Lower lobe of right lung (tissue), 2 donors: ENCODE measurements around the gene CLDN1. TPM values are rescaled to one million over a fixed set of nuclear protein-coding genes. Genes with fewer than 3 reads are reported as not detected.

ENCODE experiments used
- ATAC-seq, 2 donors: fragments of 200-7000 bp; cut with Tn5 transposase; one replicate each; pipeline ENCODE4 v1.9.1; 2020 to 2022; ENCODE audit warnings: mild to moderate bottlenecking in 2 of 2, moderate library complexity in 2 of 2
- DNase-seq: peaks from one replicate; pipeline ENCODE4 v3.0.0-alpha.2; 2020
- H3K27ac ChIP-seq: fragments of 200-600 bp; one replicate; pipeline ENCODE4 v1.8.0; 2022
- H3K27me3 ChIP-seq: fragments of 200-600 bp; one replicate; pipeline ENCODE4 v1.8.0; 2022; ENCODE audit warnings: low read depth
- H3K36me3 ChIP-seq: fragments of 200-600 bp; one replicate; pipeline ENCODE4 v1.8.0; 2022; ENCODE audit warnings: mild to moderate bottlenecking
- H3K4me1 ChIP-seq: fragments of 200-600 bp; one replicate; pipeline ENCODE4 v1.8.0; 2022
- H3K4me3 ChIP-seq: fragments of 200-600 bp; one replicate; pipeline ENCODE4 v1.8.0; 2022; ENCODE audit warnings: mild to moderate bottlenecking
- H3K9me3 ChIP-seq: fragments of 200-600 bp; one replicate; pipeline ENCODE4 v1.8.0; 2022
- intact Hi-C: fragments of 100-400 bp; cut with DNase I; formaldehyde crosslinking; loops from one replicate; pipeline ENCODE4 v1.11.0; 2022
- long read RNA-seq: library from polyadenylated mRNA; unstranded; transcript quantifications from one replicate; pipeline ENCODE4 v2.0.0, GENCODE V29; 2021
- total RNA-seq: library from RNA; stranded (reverse); fragmentation: NEBNext Ultra II Directional; extraction: Animal tissue kit (Norgen Biotek cat#: 25700); gene quantifications from one replicate; pipeline ENCODE4 v1.2.1, GENCODE V29; 2021
- TF ChIP-seq, protein P1 (sequence below): fragments of 200-600 bp; IDR thresholded peaks from one replicate; pipeline ENCODE4 v1.8.0; 2022; ENCODE audit warnings: antibody characterized with exemption, mild to moderate bottlenecking
- donor health status: DM: no; HTN: yes; CAD: no; lungs with severe emphysema.

The CLDN1 gene, protein sequence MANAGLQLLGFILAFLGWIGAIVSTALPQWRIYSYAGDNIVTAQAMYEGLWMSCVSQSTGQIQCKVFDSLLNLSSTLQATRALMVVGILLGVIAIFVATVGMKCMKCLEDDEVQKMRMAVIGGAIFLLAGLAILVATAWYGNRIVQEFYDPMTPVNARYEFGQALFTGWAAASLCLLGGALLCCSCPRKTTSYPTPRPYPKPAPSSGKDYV
- total RNA-seq = 5.2 TPM
- long read RNA-seq, partial matches to known transcripts = 1 of 4 reads
- long read RNA-seq, other reads (novel, unspliced or antisense) = 0 of 4 reads

DNA sequence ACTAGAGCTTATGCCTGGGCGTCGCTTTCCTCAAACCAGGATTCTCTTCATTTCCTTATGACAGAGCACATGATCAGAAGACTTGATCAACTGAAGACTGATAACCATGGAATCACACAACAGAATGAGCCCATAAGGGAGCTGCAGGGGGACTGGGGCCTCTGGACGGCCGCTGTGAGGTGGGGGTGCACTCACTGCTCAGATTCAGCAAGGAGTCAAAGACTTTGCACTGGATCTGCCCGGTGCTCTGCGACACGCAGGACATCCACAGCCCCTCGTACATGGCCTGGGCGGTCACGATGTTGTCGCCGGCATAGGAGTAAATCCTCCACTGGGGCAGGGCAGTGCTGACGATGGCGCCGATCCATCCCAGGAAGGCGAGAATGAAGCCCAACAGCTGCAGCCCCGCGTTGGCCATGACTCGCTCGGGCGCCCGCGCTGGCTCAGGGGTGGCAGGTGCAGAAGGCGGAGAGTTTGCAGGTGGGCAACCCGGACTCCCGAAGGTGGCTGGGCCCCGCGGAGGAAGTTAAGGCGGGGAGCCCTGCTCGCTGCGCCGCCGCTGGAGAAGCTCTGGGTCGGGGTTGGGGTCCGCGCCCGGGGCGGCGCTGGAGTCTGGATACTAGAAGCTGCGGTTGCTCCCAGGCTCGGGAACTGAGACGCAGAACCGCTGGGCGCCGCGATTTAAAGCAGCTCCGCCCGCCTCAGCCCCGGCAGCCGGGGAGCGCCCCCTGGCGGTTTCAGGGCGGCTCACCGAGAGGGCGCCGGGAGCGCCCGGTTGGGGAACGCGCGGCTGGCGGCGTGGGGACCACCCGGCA is at the start of gene CLDN1:
CLDN1 (minus strand) TSS at position 658 of the 815 bp plus-strand sequence; CDS start at position 418, 240 bp downstream.
- H3K4me1 ChIP-seq = peaks cover 22% of the 10 kb centered on the region
- intact Hi-C loops = loop anchor here (10.0 kb wide), 1 partner anchor 357 kb away; no protein-coding TSS in a partner anchor
- DNase-seq (peak; percentile 90), ATAC-seq (peak; percentile 92 to 94)
- H3K36me3 ChIP-seq = no peaks in the 10 kb centered on the region
- peak within 1 kb of the TSS; percentile 66 for H3K4me3 ChIP-seq
- no peaks in the 10 kb centered on the region for H3K9me3 ChIP-seq
- H3K27ac ChIP-seq = peak within 1 kb of the TSS; percentile 37
- TF ChIP-seq, protein P1, sequence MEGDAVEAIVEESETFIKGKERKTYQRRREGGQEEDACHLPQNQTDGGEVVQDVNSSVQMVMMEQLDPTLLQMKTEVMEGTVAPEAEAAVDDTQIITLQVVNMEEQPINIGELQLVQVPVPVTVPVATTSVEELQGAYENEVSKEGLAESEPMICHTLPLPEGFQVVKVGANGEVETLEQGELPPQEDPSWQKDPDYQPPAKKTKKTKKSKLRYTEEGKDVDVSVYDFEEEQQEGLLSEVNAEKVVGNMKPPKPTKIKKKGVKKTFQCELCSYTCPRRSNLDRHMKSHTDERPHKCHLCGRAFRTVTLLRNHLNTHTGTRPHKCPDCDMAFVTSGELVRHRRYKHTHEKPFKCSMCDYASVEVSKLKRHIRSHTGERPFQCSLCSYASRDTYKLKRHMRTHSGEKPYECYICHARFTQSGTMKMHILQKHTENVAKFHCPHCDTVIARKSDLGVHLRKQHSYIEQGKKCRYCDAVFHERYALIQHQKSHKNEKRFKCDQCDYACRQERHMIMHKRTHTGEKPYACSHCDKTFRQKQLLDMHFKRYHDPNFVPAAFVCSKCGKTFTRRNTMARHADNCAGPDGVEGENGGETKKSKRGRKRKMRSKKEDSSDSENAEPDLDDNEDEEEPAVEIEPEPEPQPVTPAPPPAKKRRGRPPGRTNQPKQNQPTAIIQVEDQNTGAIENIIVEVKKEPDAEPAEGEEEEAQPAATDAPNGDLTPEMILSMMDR = peak; percentile 98
- no peaks in the 10 kb centered on the region for H3K27me3 ChIP-seq

DNA sequence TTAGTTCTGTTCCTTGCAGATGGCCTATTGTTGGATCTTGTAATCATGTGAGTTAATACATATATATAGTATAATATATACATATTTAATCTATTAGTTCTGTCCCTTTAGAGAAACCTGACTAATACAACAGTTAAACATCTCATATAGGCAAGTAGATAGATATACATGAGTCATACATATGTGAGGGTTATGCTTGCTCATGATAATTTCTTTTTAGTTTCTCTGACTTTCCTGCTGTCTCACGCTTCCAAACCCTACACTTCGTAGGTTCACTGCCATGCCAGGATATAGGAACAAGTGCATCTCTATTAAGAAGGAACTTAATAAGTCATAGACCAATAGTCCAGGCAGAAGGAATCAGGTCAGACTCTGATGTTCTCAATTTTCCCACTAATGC is 48.9 kb upstream of the CLDN1 start:
- H3K9me3 ChIP-seq = no peaks in the 10 kb centered on the region
- ATAC-seq (no peak), DNase-seq (no peak)
- no peaks in the 10 kb centered on the region for H3K36me3 ChIP-seq
- H3K4me1 ChIP-seq = no peaks in the 10 kb centered on the region
- H3K27ac ChIP-seq = no peak overlapping the region
- no peaks in the 10 kb centered on the region for H3K27me3 ChIP-seq
- intact Hi-C loops = no loop called here
- TF ChIP-seq, protein P1 = no peak
- H3K4me3 ChIP-seq = no peak overlapping the region

DNA sequence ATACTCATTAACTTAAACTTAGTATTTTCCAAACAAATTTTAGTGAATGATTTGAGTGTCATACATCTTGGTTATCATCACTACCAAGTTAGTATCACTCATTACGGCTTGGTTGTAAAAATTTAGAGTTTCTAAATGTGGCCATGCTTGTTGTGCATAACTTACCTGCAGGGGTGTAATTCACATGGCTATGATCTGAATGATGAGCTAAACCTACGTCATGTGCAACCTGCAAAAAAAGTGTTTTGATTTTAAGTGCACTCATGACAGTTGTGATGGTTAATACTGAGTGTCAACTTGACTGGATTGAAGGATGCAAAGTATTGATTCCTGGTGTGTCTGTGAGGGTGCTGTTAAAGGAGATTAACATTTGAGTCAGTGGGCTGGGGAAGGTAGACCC is 48.1 kb upstream of the CLDN1 start:
- intact Hi-C loops = no loop called here
- TF ChIP-seq, protein P1 = no peak
- DNase-seq = no peak

DNA sequence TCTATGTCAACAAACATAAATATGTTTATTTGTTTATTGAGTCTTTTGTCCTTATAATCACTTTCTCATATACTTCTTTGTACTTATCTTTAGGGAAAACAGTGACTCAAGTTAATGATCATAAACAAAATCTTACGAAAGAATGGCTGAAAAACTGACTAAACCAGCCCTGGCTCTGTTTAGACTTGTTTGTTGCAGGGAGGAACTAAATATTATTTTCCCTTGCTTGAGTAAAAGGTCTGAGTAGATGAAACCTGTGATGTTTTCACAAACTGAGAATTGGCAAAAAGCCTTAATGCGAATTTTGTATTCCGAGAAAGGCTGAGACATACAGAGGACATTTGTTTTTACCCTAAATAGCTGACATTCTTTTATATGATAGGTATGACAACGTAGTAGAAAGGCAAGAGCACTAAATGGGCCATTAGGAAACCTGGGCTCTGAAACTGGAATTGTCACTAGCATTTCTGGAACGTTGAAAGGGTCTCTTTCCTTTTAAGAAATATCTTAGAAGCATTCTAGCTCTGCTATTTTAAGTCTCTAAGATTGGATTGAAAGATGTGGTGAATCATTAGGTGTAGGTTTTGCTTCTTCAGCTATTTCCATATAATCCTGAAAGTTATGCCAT is 47.5 kb upstream of the CLDN1 start:
- Histone ChIP-seq H3K4me3 (no peak overlapping the region), H3K4me1 (no peaks in the 10 kb centered on the region), H3K27me3 (no peaks in the 10 kb centered on the region), H3K9me3 (no peaks in the 10 kb centered on the region), H3K27ac (no peak overlapping the region), H3K36me3 (no peaks in the 10 kb centered on the region)
- DNase-seq (no peak), ATAC-seq (no peak)
- TF ChIP-seq, protein P1 = no peak
- intact Hi-C loops = no loop called here

More for the DNA sequence above, 48.1 kb upstream of the CLDN1 start:
- ATAC-seq = no peak
- H3K36me3 ChIP-seq = no peaks in the 10 kb centered on the region
- no peak overlapping the region for H3K27ac ChIP-seq
- no peak overlapping the region for H3K4me3 ChIP-seq
- H3K9me3 ChIP-seq = no peaks in the 10 kb centered on the region
- no peaks in the 10 kb centered on the region for H3K4me1 ChIP-seq
- no peaks in the 10 kb centered on the region for H3K27me3 ChIP-seq

DNA sequence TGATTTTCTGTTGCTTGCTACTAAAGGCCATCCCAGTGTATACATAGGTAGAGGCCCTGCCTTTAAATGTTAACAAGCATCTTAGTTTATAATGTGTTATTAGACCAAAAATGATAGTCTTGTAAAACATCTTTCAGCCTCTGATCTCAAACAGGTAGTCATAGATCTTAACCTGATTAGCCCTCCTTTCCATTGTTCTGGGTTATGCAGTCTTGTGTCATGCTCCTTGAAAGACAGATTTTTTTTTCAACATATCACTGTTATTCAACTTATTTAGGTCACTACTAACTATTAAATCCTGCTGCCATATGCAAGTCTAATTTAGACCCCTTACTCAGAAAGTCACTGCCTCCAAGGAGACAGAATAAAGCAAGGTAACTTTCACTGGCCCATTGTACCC is 46.6 kb upstream of the CLDN1 start:
- ATAC-seq = no peak
- intact Hi-C loops = no loop called here
- no peak overlapping the region for H3K27ac ChIP-seq
- no peaks in the 10 kb centered on the region for H3K27me3 ChIP-seq
- no peak for DNase-seq
- H3K36me3 ChIP-seq = no peaks in the 10 kb centered on the region
- TF ChIP-seq, protein P1 = no peak
- no peak overlapping the region for H3K4me3 ChIP-seq
- H3K9me3 ChIP-seq = no peaks in the 10 kb centered on the region
- no peaks in the 10 kb centered on the region for H3K4me1 ChIP-seq
